DOHH2 (cell line): ENCODE data around the gene USP9X.

Experiments used
- H3F3A ChIP-seq: fragments of 200-600 bp; sonication (generic), shearing (Covaris generic); 2 replicates; pipeline ENCODE4 v1.6.0; 2016; ENCODE audit warnings: antibody characterized with exemption, mild to moderate bottlenecking; ENCODE audit not compliant: control insufficient read depth, insufficient read depth
- H3K27ac ChIP-seq: fragments of 200-600 bp; sonication (generic); 2 replicates; pipeline ENCODE4 v1.5.1; 2014; ENCODE audit warnings: low read depth, mild to moderate bottlenecking, low read length, moderate library complexity
- H3K27me3 ChIP-seq: fragments of 200-600 bp; sonication (generic); 2 replicates; pipeline ENCODE4 v1.6.1; 2014; ENCODE audit warnings: mild to moderate bottlenecking, low read length, mixed read lengths; ENCODE audit not compliant: control insufficient read depth
- H3K36me3 ChIP-seq: fragments of 200-600 bp; sonication (generic); 2 replicates; pipeline ENCODE4 v1.6.1; 2014; ENCODE audit warnings: mild to moderate bottlenecking, low read length, moderate library complexity, mixed read lengths; ENCODE audit not compliant: control insufficient read depth
- H3K4me1 ChIP-seq: fragments of 200-600 bp; sonication (generic); 2 replicates; pipeline ENCODE4 v1.6.1; 2014; ENCODE audit warnings: mild to moderate bottlenecking, low read length, mixed read lengths; ENCODE audit not compliant: control insufficient read depth
- H3K4me2 ChIP-seq: fragments of 200-600 bp; sonication (generic); 2 replicates; pipeline ENCODE4 v1.6.0; 2014; ENCODE audit warnings: mild to moderate bottlenecking, low read length, moderate library complexity
- H3K4me3 ChIP-seq: fragments of 200-600 bp; sonication (generic); 2 replicates; pipeline ENCODE4 v1.5.1; 2014; ENCODE audit warnings: mild to moderate bottlenecking, low read length, mixed read lengths
- H3K79me2 ChIP-seq: fragments of 200-600 bp; sonication (generic); 2 replicates; pipeline ENCODE4 v1.6.1; 2014; ENCODE audit warnings: mild to moderate bottlenecking, low read length, mixed read lengths; ENCODE audit not compliant: control insufficient read depth
- H3K9me2 ChIP-seq: fragments of 200-600 bp; sonication (generic); replicated peaks from 2 replicates; pipeline ENCODE4 v1.6.1; 2014; ENCODE audit warnings: mild to moderate bottlenecking, low read length, mixed read lengths; ENCODE audit not compliant: control insufficient read depth
- H3K9me3 ChIP-seq: fragments of 200-600 bp; sonication (generic); 2 replicates; pipeline ENCODE4 v1.6.1; 2014; ENCODE audit warnings: antibody characterized with exemption, low read length, mixed read lengths; ENCODE audit not compliant: control insufficient read depth, insufficient read depth
- H4K20me1 ChIP-seq: fragments of 200-600 bp; sonication (generic); 2 replicates; pipeline ENCODE4 v1.6.0; 2014; ENCODE audit warnings: low read depth, mild to moderate bottlenecking, antibody characterized with exemption, low read length, moderate library complexity; ENCODE audit not compliant: control insufficient read depth, insufficient read depth
- EZH2phosphoT487 ChIP-seq: fragments of 200-600 bp; sonication (generic); IDR thresholded peaks from 2 replicates; pipeline ENCODE4 v1.6.1; 2017; ENCODE audit warnings: borderline replicate concordance, mild to moderate bottlenecking, antibody characterized with exemption, low read length, moderate library complexity, mixed read lengths
- TF ChIP-seq, protein P1 (sequence below): fragments of 200-600 bp; sonication (generic); IDR thresholded peaks from one replicate; pipeline ENCODE4 v1.5.1; 2014; ENCODE audit warnings: antibody characterized with exemption, mild to moderate bottlenecking, low read depth, low read length; ENCODE audit not compliant: poor library complexity, severe bottlenecking

Gene USP9X

DNA sequence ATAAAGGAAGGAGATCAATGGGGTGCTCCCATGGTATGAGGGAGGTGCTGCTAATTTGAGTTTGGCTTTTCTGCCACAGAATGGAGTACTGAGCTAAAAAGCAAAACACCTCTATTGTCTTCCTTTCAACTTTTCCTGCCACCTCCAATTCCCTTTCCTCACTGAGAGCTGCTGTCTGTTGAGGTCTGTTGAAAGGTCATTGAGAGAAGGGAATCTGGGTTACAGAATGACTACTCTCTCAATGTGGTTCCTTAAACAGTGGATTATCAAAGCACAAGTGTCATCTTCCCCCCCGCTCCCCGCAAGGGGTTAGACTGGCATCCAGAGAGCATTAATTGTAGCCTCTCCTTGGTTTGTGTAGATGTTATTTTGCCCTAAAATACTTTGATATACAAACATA is 10.7 kb downstream of the USP9X start:
- H3K79me2 ChIP-seq = peaks cover 100% of the 10 kb centered on the region
- TF ChIP-seq EZH2phosphoT487 = no peak
- TF ChIP-seq, protein P1, sequence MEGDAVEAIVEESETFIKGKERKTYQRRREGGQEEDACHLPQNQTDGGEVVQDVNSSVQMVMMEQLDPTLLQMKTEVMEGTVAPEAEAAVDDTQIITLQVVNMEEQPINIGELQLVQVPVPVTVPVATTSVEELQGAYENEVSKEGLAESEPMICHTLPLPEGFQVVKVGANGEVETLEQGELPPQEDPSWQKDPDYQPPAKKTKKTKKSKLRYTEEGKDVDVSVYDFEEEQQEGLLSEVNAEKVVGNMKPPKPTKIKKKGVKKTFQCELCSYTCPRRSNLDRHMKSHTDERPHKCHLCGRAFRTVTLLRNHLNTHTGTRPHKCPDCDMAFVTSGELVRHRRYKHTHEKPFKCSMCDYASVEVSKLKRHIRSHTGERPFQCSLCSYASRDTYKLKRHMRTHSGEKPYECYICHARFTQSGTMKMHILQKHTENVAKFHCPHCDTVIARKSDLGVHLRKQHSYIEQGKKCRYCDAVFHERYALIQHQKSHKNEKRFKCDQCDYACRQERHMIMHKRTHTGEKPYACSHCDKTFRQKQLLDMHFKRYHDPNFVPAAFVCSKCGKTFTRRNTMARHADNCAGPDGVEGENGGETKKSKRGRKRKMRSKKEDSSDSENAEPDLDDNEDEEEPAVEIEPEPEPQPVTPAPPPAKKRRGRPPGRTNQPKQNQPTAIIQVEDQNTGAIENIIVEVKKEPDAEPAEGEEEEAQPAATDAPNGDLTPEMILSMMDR = no peak
- H3K9me2 ChIP-seq = no peaks in the 10 kb centered on the region
- H3F3A ChIP-seq = no peaks in the 10 kb centered on the region
- H3K27ac ChIP-seq = no peak overlapping the region
- H3K36me3 ChIP-seq = peaks cover 2% of the 10 kb centered on the region
- H3K4me3 ChIP-seq = no peak overlapping the region
- peaks cover 6% of the 10 kb centered on the region; the same call in 1 of the 2 replicates for H4K20me1 ChIP-seq
- H3K27me3 ChIP-seq = no peaks in the 10 kb centered on the region
- H3K4me1 ChIP-seq = peaks cover 4% of the 10 kb centered on the region; the same call in 1 of the 2 replicates
- no peak overlapping the region for H3K4me2 ChIP-seq
- H3K9me3 ChIP-seq = no peaks in the 10 kb centered on the region

DNA sequence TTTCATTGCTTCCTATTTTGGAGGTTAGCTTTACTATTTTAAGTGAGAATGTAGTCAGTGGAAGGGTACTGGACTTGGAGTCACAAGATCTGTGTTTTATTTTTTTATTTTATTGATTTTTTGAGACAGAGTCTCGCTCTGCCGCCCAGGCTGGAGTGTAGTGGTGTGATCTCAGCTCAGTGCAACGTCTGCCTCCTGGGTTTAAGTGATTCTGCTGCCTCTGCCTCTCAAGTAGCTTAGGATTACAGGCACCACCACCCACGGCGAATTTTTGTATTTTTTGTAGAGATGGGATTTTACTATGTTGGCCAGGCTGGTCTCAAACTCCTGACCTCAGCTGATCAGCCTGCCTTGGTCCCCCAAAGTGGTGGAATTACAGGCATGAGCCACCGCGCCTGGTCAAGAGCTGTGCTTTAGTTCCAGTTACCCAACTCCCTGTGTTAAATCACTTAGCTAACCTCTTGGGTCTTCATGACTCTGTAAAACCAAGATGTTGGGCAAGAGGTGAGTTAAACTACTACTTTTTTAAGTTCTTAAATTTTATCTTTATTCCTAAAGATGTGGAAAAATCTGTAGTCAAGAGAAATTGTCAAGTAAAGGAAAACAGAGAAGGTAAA is 11.2 kb downstream of the USP9X start:
- no peaks in the 10 kb centered on the region for H3K9me3 ChIP-seq
- H3F3A ChIP-seq = no peaks in the 10 kb centered on the region
- H3K27me3 ChIP-seq = no peaks in the 10 kb centered on the region
- H4K20me1 ChIP-seq = peaks cover 6% of the 10 kb centered on the region; the same call in 1 of the 2 replicates
- peaks cover 4% of the 10 kb centered on the region; the same call in 1 of the 2 replicates for H3K4me1 ChIP-seq
- peaks cover 2% of the 10 kb centered on the region; the same call in 1 of the 2 replicates for H3K36me3 ChIP-seq
- H3K4me2 ChIP-seq = no peak overlapping the region
- H3K4me3 ChIP-seq = no peak overlapping the region
- H3K9me2 ChIP-seq = no peaks in the 10 kb centered on the region
- no peak overlapping the region for H3K27ac ChIP-seq
- TF ChIP-seq EZH2phosphoT487 = no peak
- TF ChIP-seq, protein P1 = no peak
- peaks cover 100% of the 10 kb centered on the region for H3K79me2 ChIP-seq

DNA sequence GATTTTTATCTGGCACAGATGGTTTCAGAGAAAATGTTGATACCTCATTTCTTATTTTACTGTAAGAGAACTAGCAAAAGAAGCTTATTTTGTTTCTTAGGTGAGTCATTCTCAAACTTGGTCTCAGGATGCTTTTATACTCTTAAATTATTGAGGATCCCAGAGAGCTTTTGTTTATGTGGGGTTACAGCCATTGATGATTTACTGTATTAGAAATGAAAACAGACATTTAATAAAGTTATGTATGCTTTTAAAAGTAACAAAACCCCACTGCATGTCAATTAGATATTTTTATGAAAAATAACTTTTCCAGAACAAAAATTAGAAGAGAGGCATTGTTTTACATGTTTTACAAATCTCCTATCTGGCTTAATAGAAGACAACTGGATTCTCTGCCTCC is 12.1 kb downstream of the USP9X start:
- H3K36me3 ChIP-seq = peaks cover under 1% of the 10 kb centered on the region; the same call in 1 of the 2 replicates
- TF ChIP-seq EZH2phosphoT487 = no peak
- TF ChIP-seq, protein P1 = no peak
- no peak overlapping the region for H3K4me3 ChIP-seq
- no peaks in the 10 kb centered on the region for H3F3A ChIP-seq
- 0 out of 2 replicates have a peak, but pooled peaks cover 2% of the 10 kb centered on the region for H4K20me1 ChIP-seq
- H3K79me2 ChIP-seq = peaks cover 100% of the 10 kb centered on the region
- H3K27me3 ChIP-seq = no peaks in the 10 kb centered on the region
- H3K4me2 ChIP-seq = no peak overlapping the region
- H3K27ac ChIP-seq = no peak overlapping the region
- no peaks in the 10 kb centered on the region for H3K9me3 ChIP-seq
- no peaks in the 10 kb centered on the region for H3K9me2 ChIP-seq
- H3K4me1 ChIP-seq = peaks cover 4% of the 10 kb centered on the region; the same call in 1 of the 2 replicates
